ENCODE data around the gene AKT1.
A peak's percentile ranks its signal among the peaks of the same experiment; 100 is the strongest.
"Not testable (repeated sequence)": the region's sequence is repeated elsewhere in the genome, so short reads cannot be mapped to it uniquely, and the experiment has no call there.

Gene AKT1

DNA sequence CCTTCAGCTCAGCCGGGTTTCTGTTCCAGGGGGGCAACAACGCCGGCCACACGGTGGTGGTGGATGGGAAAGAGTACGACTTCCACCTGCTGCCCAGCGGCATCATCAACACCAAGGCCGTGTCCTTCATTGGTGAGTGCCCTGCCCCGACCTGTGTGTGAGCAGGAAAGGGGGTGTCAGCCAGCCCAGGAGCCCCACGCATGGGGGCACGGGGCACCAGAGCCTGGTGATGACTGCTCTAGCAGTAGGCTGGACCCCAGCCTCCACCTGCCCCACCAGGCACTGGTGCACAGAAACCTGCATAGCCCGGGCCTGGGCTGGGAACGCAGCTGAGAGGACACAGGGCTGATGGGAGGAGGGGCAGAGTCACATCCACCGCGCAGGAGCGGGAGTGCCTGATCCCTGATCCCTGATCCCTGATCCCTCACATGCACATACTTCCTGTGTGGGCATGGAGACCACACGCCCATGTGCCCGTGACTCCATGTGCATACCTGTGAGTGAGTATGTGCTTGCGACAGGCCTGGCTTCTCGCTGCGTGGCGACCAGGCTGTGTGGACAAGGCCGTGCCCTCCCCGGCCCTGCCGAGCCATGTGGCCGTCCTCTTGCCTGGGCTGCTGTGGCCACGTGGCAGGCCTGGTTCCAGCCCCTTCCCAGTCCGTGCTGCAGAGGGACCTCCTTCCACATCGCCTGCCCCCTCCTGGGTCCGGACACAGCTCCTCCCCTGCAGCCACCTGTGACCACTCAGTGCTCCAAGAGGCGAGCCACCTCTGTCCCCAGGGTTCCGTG is 60.4 kb downstream of the AKT1 start:
- DNase-seq, result no peak

DNA sequence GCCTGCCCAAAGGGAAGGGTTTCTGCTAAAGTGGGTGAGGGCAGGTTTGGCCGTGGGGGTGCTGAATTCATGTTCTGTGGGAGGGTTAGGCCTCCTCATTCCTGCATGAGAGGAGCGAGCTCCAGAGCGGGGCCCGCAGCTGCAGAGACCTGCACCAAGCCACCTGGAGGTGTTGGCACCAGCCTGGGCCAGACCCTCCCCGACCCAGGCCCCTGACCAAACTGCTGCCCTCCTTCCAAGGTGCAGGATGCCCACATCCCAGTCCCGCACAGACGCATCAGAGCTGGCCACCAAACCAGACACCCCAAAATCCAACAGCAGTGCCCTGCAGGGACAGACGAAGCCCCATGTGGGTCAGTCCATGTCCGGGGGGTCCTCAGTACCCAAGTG is 61.0 kb downstream of the AKT1 start:
- no peak for DNase-seq

DNA sequence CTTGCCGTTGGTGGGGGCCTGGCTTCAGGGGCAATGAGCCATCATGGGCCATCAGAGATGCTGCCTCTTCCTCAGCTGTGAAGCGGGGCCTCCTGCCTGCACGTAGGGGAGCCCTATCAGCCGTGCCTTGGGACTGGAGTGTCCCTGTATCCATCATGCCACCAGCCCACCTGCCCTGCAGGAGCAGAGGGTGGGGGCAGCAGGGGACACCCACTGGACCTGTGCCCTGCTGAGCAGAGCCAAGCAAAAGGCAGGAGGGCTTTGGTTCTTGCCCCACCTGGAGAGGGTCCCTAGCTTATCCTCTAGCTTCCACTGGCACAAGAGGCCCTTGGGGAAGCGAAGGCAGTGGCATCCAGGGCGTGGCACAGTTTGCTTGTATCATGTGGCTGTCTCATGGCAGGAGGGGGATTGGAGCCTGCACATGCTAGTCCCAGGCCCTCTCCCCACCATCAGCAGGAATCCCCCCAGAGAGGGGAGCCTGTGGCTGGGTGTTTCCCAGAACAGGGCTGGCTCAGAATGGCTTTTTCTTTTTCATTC is 61.4 kb downstream of the AKT1 start:
- DNase-seq, result no peak

DNA sequence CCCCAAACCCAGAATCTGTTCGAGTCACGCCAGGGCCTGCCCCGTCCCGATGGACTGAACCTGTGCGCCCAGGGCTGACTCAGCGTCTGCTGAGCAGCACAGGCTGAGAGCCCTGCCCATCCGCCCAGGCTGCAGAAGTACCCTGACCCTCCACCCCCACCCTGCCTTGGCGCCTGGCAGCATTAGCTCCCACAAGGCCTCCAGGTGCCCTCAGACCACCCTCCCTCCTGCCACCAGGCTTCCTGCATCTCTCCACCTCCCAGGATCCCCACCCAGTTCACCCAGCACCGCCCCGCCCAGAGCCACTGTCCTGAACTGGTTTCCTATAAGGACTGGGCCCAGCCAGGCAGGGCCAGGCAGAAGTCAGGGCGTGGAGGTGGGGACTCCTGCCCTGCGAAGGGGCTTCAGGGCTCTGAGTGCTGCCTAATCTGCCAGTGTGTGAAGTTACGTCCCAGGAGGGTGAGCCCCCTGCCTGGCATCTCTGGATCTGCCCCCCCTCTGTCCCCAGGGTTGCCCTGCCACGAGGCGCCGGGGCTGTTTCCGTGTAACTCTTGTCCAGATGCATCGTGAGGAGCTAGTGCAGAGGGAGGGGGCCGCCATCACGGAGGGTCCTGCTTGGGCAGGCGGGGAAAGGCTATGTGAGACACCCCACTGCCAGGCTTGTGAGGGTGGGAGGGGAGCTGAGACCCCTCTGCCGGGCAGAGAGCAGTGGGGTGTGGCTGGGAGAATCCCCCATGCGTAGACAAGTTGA is 62.4 kb downstream of the AKT1 start:
- no peak for DNase-seq

DNA sequence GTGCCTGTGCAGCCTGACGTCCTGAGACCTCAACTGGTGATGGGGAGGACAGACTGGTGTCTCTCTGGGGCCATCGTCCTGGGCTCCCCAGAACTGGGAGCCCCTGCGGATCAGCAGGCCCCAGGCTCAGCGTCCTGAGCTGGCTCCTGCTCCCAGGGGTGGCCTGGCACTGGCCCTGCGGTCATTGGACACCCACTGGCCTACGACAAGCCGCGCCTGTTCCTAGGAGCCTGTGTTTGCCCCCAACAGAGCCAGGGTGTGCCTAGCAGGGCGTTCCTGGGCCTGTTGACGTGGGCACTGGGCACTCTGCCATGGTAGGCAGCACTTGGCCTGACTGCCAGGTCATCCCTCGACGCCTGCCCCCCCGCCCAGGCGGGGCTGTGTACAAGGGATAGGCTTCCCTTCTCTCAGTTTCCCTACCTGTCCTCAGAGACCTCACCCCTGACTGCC is 63.2 kb downstream of the AKT1 start:
- DNase-seq, result no peak

DNA sequence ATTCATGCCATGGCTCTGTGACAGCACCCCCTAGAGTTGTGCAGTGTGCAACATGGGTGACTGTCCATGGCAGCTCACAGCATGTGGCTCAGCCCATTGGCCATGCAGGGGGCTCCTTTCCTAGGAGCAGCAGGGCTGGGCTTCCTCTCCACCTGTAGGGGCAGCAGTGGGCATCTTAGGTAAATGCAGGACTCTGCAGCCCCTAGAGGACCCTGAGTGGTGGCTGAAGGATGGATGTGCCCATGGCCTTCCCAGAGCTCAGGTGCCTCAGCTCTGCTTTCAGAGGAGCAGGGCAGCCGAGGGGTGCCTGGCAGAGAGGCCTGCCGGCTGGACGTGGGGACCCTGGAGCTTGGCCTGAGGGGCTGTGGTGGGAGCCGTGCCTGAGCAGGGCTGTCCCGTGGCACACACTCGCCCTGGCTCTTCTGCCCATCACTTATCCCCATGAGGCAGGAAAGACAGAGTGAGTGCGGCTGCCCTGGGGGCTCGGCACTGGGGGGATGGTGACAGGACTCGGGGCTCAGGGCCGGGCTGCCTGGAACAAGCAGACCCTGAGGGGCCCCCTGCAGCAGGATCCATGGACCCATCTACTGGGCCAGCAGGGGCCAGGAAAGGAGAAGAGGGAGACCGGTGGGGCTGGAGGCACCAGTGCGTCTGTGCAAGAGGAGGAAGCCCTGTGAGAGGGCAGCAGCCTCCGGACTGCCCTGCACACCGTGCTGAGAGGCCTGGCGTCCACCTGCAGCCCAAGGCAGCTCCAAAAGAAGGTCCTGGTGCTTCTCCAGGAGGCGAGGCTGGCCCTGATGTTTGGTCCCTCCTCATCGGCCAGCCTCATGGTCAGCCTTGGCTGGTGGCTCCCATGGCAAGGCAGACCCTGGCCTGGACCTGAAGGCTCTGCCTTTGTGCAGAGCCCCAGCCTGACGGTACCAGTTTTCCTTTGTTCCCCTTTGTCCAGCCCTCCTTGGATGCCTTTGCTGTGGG is 63.9 kb downstream of the AKT1 start:
- peak; percentile 21 for DNase-seq

DNA sequence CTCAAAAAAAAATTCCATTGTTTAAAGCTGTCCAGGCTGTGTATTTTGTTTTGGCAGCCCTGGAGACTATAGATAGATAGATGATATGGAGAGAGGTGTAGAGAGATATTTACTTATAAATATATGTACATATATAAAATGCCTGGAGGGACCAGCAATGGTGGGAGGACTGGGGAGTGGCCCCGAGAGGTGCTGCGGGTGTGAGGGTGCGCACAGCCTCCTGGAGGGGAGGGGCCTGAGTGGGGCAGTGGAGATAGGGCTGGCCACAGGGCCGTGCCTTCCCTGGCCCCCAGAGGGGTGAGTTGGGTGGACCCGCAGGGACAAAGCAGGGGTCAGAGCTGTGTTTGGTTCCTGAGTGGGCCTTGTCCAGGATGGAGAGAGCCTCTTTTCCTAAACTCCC is 65.1 kb downstream of the AKT1 start:
- no peak for DNase-seq

DNA sequence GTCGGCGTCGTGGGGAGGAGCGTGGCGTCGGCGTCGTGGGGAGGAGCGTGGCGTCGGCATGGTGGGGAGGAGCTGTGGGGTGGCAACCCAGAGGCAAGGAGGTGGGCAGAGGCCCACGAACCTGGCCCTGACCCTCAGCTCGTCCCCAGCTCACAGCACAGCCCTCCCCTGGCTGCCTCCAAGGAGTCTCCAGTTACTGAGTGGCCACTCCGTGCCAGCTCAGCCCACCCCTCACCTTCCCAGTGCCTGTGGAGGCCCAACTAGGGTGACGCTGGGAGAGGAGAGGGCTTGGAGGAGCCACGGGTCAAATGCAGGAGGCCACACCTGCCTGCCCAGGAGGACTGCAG is 65.7 kb downstream of the AKT1 start:
- no peak for DNase-seq

DNA sequence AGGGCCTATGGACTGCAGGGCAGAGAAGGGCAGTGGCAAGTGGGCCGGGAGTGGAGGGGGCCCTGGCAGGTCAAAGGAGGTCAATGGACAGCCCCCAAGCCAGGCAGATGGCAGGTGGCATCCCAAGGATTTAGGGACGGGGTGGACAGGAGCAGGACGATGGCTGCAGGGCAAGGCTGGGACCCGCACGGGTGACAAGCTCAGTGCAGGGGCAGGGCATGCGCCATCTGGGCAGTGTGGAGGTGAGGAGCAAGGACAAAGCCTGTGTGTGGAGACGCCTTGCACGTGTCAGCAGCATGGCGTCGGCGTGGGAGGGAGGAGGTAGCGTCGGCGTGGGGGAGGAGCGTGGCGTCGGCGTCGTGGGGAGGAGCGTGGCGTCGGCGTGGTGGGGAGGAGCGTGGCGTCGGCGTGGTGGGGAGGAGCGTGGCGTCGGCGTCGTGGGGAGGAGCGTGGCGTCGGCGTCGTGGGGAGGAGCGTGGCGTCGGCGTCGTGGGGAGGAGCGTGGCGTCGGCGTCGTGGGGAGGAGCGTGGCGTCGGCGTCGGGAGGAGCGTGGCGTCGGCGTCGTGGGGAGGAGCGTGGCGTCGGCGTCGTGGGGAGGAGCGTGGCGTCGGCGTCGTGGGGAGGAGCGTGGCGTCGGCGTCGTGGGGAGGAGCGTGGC is 66.2 kb downstream of the AKT1 start:
- not testable (repeated sequence) for DNase-seq

DNA sequence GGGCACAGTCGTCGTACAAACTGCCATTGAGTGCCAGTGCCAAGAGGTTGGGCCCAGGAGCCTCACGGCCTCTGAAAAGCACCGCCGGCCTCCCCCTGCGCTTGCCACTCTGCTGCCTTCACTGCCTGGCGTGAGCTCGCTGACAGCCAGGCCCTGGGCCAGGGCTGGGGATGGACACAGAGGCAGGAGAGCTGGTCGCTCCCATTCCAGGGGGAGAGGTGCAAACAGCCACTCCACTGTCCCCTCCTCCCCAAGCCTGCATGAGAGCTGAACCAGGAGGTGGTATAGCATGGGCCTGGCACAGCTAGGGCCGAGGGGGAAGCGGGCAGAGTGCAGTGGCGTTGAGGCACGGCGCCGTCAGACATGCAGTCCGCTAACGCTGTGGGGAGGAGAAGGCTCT is 66.9 kb downstream of the AKT1 start:
- no peak for DNase-seq

DNA sequence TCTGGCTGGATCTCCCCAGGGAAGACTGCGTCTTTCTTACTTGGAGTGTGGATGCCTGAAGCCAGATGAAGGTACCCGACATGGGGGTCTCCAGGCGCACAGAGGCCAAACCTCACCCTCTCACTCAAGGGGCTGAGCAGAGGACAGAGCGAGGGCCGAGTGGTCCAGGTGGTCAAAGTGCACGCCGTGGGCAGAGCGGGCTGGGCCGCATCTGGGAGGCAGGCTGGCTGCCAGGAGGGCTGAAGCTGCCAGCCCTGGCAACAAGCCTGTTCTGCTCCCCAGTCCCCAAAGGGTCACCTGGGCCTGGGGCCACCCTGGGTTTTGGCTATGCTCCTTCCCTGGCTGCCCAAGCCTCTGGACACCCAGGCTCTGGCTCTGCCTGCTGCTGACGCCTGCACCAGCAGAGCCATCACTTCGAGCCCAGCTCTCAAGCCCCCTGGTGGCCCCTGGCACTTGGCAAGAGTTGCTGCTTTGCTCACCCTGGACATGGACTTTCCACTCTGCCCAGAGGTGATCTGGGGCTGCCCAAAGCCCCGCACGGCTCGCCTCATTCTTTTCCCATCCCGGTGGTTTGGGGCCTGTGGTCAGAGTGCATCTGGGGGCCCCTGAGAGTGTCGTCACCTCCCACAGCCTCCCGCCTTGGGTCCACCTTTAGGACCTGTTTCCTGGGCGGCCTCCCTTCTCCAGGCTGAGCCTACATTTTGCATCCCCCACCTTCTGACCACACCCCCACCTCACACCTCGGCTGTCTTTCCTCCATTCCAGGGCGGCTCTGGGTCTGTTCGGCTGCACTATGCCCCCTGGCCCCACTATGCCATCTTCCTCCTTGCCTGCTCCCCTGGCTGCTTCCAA is 68.7 kb downstream of the AKT1 start:
- DNase-seq, result no peak

DNA sequence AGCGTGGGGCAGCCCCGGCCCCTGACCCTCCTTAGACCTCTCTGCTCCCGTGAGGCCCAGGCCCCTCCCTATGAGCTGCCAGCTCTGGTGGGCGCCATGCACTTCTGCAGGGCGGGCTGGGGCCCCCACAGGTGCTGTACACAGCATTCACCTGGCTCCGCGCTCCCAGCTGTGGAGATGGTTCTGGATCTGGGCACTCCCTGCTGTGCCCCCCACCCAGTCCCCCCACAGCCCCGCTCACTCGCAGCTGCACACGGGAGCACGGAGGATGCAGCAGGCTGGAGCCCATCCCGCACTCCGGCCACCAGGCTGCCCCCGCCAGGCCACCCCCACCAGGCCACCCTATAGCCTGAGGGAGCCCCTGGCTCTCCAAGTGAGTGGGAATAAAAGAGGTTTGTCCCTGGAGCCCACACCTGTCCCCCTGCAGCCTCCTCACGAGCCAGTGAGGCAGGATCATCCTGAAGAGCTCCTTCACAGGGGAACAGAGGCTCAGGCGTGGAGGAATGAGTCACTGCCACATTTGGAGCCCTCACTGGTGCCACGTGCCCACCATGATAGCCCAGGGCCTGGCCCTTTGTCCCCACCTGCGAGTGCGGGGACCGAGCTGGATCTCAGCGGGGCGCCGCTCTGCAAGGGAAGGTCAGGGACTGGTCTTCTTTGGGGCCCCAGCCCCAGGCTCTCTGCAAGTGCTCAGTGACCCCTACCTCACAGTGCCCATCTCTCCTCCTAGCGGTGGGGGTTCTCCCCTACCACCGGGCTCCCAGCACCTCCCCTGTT is 69.6 kb downstream of the AKT1 start:
- no peak for DNase-seq

DNA sequence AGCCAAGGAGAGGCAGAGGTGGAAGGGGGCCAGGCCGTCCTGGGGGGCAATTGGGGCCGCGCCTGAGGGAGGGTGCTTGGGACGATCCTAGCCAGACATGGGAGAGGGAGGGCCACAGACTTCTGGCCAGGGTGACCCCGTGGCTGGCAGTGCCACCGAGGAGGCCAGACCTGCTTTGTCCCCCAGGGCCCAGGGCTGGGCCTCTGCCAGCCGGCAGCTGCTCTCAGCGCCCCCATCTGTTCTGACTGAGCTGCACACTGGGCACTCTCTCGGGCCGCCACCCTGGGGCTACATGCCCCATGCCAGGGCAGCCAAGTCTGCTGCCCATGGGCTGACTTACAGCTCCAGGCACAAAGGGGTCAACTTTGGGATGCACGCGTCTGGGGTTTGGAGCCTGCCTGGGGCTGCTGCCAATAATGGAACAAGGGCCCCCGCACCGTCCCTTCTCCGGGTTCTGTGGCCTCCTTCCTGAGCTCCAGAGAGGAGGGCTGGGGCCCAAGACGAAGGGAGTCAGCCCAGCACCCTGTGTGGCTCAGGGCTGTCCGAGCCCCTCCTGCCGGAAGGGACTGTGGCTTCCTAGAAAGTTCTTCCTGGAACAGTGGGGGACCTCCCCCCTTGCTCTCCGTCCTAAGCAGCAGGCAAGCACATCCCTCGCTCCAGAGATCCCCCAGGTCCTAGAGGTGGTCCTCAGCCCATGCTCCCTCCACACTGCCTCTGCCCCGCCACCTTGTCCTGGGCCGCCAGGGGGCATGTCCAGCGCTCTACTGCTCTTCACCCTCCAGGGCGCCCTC is 70.4 kb downstream of the AKT1 start:
- DNase-seq, result peak; percentile 27

DNA sequence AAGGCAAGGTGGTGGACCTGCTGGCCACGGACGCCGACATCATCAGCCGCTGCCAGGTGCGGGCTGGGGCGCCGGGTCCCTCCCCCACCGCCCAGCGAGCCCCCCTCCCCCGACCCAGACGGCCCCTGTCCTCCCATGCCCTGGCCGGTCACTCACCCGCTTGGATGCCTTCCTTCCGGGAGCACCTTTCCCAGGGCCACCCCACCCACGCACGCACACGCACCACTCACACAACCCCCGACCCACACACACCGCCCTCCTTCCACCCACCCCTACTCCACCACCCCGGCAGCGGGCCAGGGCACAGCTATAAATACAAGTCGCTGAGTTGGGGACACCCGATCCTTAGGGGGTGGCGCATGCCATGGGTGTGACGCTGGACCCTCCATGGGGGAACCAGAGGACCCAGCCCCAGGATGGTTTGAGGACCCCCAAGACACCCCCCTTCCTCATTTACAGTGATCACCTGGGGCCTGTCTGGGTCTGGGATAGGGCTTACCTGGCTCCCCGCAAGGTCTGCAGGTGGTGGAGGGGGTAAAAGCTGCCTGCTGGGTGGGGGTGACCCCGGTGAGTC is 71.1 kb downstream of the AKT1 start:
- peak; percentile 20 for DNase-seq

DNA sequence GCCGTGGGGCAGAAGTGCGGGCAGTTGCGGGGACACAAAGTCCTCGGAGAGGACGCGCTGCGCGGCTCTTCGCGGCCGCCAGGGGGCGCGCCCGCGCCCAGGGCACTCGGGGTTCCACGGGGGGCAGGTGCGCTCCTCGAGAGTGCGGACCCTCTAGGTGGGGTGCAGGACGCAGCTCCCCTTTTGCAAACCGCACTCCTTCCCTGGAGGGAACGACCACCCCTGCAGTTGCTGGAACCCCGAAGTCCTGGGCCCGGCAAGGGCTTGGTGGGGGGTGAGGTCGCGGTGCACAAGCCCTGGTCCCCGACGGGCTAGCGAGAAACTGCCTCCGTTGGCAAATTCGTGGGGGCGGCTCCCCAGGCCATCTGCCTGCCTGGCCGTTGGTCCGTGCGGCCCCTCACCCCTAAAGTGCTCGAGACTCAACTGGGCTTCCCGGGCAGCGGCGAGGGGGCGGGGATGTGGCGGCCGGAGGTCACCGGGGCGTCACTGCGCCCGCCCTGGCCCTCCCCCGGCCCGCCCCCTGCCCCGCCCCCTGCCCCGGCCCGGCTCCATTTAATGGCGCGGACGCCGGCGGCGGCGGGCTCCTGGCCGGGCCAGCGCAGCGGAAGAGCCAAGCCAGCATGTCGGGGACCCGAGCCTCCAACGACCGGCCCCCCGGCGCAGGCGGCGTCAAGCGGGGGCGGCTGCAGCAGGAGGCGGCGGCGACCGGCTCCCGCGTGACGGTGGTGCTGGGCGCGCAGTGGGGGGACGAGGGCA is 71.7 kb downstream of the AKT1 start, which contains the start of gene ADSS1:
TSS of gene ADSS1 (plus strand) at position 579 of the 756 bp plus-strand sequence. CDS start at position 621, 42 bp downstream.
- peak; percentile 35 for DNase-seq

DNA sequence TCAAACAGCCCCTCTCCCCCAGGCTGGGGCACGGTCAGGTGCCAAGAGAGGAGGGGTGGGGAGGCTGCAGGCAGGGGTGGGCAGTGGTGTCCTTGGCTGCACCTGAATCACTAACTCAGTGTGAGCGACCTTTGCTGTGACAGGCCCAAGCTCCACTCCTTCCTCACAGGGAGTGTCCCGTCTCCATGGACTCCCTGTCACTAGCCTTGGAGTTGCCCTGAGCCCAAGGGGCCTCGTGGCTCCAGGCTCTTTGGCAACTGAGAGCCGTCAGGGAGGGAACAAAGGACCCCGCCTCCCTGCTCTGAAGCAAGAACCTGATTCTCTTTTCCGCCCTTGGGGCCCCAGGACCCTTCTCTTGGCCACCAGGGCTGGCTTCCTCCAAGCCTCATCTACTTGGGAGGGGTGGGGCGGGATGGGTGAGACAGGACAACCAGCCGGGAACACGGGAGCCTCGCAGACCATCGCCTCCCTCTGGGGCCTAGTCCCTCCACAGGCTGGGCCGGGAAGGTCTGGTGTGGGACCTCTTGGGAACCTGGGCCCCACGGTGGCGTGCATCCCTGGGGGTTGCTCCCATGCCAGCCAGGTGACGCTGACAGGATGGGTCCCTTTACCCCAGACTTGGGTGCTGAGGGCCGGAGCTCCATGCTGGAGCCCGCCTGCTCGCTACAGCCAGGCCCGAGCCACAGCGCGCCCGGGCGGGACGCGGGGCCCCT is 72.5 kb downstream of the AKT1 start:
- DNase-seq, result no peak

DNA sequence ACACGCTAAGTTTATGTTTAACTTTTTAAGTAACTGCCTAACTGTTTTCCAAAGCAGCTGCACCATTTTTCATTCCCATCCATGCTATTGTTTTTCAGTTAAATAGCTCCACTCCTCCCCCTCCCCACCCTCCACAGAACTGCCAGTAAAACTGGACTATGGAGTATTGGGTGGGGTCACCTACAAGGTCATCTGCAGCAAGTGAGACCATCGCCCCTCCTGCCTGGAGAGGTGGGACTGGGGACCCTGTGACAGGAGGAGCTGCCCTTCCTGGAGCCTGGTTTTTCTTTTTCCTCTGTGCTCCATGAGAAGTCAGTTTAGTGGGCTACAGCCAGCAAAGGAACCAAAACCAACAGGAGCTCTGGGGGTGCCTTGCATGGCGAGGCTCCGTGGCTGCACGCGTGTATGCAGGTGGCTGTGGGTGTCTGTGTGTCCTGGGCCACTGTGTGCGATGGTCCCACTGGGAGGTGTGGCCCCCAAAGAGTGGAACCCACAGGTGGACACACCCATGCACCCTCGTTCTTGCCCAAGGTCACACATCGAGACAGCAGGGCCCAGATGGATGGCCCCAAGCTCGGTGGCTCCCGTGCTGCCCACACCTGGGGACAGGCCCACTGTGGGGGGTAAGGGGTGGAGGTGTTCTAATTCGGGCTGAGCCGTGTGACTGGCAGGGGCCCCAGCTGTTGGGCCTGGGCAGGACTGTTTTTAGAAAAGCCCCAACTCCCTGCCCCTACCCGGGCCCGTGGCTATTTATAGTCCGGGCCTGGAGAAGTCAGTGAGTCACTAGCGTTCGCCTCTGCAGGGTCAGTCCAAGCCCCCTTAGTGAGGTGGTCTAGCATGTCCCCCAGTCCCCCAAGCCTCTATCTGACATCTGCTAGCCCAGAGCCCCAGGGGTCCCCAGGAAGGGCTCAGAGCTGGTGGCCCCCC is 73.8 kb downstream of the AKT1 start:
- no peak for DNase-seq
